Gastrocnemius medialis (tissue), 4 donors: ENCODE measurements around the gene KLHL29.

Experiments used
- POLR2A ChIP-seq, 2 donors: fragments of 450-650 bp; IDR thresholded peaks; one replicate each; pipeline ENCODE4 v1.6.1; 2017; ENCODE audit warnings: antibody characterized with exemption in 2 of 2, mild to moderate bottlenecking in 2 of 2, moderate library complexity in 2 of 2
- TF ChIP-seq, protein P1 (sequence below), 5 experiments: fragments of 450-650 bp in 3 of 5; fragments of 200-600 bp in 2 of 5; sonication (generic) in 2 of 5; IDR thresholded peaks in 4 of 5; conservative IDR thresholded peaks in 1 of 5; 1 replicate in 4 of 5; 2 replicates in 1 of 5; pipeline ENCODE4 v1.5.1; 2016 to 2019; ENCODE audit warnings: antibody characterized with exemption in 5 of 5, mild to moderate bottlenecking in 3 of 5, moderate library complexity in 3 of 5

DNA sequence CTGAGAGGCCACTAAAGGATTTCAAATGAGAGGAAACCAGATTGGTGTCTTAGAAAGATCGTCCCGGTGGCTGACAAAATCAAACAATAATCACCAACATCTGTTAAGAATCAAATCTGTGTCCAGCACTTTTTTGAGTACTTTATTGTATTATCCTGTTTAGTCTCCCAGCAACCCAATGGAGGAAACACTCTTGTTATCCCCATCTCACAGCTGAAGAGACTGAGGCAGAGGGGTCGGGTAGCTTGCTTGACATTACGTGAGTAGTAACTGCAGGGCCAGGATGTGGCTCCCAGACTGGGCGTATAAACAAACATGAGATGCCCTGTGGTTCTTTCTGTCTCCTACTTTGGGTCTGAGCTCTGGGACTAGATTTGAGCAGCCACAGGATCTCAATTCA lies 76.0 kb downstream of the KLHL29 start:
- no peak for TF ChIP-seq POLR2A (IDR thresholded peaks at IDR 0.05)
- TF ChIP-seq, protein P1, sequence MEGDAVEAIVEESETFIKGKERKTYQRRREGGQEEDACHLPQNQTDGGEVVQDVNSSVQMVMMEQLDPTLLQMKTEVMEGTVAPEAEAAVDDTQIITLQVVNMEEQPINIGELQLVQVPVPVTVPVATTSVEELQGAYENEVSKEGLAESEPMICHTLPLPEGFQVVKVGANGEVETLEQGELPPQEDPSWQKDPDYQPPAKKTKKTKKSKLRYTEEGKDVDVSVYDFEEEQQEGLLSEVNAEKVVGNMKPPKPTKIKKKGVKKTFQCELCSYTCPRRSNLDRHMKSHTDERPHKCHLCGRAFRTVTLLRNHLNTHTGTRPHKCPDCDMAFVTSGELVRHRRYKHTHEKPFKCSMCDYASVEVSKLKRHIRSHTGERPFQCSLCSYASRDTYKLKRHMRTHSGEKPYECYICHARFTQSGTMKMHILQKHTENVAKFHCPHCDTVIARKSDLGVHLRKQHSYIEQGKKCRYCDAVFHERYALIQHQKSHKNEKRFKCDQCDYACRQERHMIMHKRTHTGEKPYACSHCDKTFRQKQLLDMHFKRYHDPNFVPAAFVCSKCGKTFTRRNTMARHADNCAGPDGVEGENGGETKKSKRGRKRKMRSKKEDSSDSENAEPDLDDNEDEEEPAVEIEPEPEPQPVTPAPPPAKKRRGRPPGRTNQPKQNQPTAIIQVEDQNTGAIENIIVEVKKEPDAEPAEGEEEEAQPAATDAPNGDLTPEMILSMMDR (IDR thresholded peaks at IDR 0.05 in 4 of 5, conservative IDR thresholded peaks at IDR 0.05 in 1 of 5) = no peak
